Dendritic cell treated with granulocyte-macrophage colony-stimulating factor and Interleukin-4, amounts not matched to agents 40 ng/mL and 50 ng/mL, for 4 days (primary cell): ENCODE data around the gene SYNJ2.
A peak's percentile ranks its signal among the peaks of the same experiment; 100 is the strongest.

Experiments used
- H3K27ac Mint-ChIP-seq: one replicate; pipeline ENCODE4 v1.8.0; 2022; ENCODE audit warnings: mild to moderate bottlenecking, mixed read lengths
- H3K27me3 Mint-ChIP-seq: one replicate; pipeline ENCODE4 v1.8.0; 2022; ENCODE audit warnings: mild to moderate bottlenecking, mixed read lengths
- H3K36me3 Mint-ChIP-seq: one replicate; pipeline ENCODE4 v1.8.0; 2022; ENCODE audit warnings: low read depth, mixed read lengths
- H3K4me1 Mint-ChIP-seq: one replicate; pipeline ENCODE4 v1.8.0; 2022; ENCODE audit warnings: low read depth, mixed read lengths
- H3K4me3 Mint-ChIP-seq: one replicate; pipeline ENCODE4 v1.8.0; 2022; ENCODE audit warnings: mild to moderate bottlenecking, moderate library complexity, mixed read lengths
- H3K9me3 Mint-ChIP-seq: one replicate; pipeline ENCODE4 v1.8.0; 2022; ENCODE audit warnings: mixed read lengths
- intact Hi-C: fragments of 100-400 bp; cut with micrococcal nuclease; formaldehyde crosslinking; loops from one replicate; pipeline ENCODE4 v1.15.0; 2022

The SYNJ2 gene

DNA sequence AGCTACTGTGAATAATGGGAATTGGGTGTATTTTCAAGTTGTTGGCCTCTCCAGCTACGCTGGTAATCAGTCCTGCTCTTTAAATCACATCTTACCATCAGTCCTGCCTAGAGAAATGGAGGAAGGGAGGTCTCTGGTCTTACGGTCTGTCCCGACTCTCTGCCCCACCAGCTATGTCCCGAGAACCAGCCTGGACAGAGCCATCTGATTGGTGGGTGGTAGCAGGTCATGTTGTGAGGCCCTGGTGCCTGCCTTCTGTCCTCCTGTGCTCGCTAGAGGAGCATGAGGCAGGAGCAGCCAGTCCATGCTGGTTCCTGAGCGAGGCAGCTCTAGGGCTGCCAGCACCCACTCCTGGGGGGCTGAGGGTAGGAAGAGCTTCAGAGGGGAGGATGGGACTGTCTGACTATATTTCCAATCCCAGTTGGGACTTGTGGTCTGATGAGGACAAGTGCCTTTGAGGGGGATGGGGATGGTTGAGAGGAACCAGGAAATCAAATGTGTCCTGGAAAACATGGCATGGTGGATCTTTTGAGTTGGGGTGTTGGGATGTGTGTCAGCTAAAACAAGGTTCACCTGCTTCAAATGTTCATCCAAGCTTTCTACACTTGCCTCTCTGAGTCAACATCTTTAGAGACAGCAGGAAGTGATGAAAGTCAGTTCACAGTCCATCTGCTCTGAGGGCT lies 33.0 kb downstream of the SYNJ2 start:
- no peak overlapping the region for H3K27ac Mint-ChIP-seq
- intact Hi-C loops, result no loop called here
- H3K36me3 Mint-ChIP-seq, result peaks cover 19% of the 10 kb centered on the region
- no peak overlapping the region for H3K4me3 Mint-ChIP-seq
- peaks cover 10% of the 10 kb centered on the region for H3K27me3 Mint-ChIP-seq
- peaks cover 46% of the 10 kb centered on the region for H3K4me1 Mint-ChIP-seq
- no peaks in the 10 kb centered on the region for H3K9me3 Mint-ChIP-seq

- peaks cover 10% of the 10 kb centered on the region for H3K27me3 Mint-ChIP-seq
- H3K4me1 Mint-ChIP-seq, result peaks cover 41% of the 10 kb centered on the region
- H3K36me3 Mint-ChIP-seq, result peaks cover 24% of the 10 kb centered on the region
- H3K27ac Mint-ChIP-seq, result no peak overlapping the region
- intact Hi-C loops, result no loop called here
- no peak overlapping the region for H3K4me3 Mint-ChIP-seq
- H3K9me3 Mint-ChIP-seq, result no peaks in the 10 kb centered on the region
Measured at GRCh38 chr6:158015188-158015506, 33.5 kb downstream of the SYNJ2 start.

DNA sequence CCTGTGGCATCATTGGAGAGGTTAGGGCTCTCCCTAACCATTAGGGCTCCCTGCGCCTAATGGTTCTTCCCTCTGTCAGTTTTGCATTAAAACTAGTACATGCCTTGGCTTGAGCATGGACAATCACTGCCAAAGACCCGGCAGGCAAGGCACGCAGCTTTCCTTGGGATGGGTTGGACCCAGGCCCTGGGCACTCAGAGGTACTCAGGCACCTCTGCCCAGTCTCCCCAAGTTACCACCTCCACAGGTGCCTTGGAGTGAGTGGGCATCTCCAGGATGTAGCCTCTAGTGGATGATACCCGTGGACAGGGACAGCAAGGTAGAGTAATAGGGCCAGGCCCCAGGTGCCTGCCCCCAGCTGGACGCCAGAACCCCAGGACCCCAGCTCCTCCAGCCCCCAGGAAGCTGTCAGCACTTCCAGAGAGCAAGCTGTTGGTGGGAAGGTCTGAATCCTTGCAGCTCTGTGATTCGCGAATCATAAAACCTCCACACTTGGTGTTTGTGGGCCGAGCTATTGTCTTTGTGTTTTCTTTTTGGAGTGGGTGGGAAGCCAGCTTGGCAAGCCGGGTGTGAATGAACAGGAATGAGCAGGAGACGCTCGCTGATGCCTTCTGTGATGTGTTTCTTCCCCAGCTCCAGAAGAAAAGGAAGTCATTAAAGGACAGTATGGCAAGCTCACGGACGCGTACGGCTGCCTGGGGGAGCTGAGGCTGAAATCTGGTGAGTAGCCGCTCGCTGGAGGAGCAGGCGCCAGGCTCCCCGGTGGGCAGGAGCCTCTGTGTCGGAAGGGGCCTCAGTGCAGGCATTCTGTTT lies 35.1 kb downstream of the SYNJ2 start:
- no peak overlapping the region for H3K4me3 Mint-ChIP-seq
- H3K36me3 Mint-ChIP-seq, result peaks cover 30% of the 10 kb centered on the region
- H3K27ac Mint-ChIP-seq, result no peak overlapping the region
- H3K4me1 Mint-ChIP-seq, result peaks cover 33% of the 10 kb centered on the region
- H3K27me3 Mint-ChIP-seq, result peaks cover 6% of the 10 kb centered on the region
- intact Hi-C loops, result no loop called here
- no peaks in the 10 kb centered on the region for H3K9me3 Mint-ChIP-seq

DNA sequence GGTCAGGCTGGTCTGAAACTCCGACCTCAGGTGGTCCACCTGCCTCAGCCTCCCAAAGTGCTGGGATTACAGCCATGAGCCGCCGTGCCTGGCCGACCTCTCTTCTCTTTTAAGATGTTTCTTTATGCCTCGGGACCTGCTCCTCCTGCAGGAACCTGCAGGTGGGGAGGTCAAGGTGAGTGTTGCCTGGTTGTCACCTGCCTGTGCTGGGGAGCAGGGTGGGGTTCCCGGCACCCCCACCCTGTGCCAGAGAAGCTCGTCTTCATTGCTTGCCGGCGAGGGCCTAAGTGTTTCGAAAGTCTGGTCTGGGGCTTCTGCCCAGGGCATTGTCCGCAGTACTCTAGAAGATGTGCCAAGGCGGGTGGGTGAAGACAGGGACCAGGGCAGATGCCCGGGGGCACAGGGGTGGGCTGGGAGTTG lies 36.0 kb downstream of the SYNJ2 start:
- peaks cover 6% of the 10 kb centered on the region for H3K27me3 Mint-ChIP-seq
- peaks cover 30% of the 10 kb centered on the region for H3K36me3 Mint-ChIP-seq
- no peak overlapping the region for H3K27ac Mint-ChIP-seq
- H3K4me1 Mint-ChIP-seq, result peaks cover 26% of the 10 kb centered on the region
- H3K4me3 Mint-ChIP-seq, result no peak overlapping the region
- no peaks in the 10 kb centered on the region for H3K9me3 Mint-ChIP-seq
- intact Hi-C loops, result no loop called here

GRCh38 chr6:158018041-158018771 lies 36.5 kb downstream of the SYNJ2 start:
- intact Hi-C loops, result no loop called here
- Mint-ChIP-seq H3K27me3 (peaks cover 6% of the 10 kb centered on the region), H3K27ac (no peak overlapping the region), H3K9me3 (no peaks in the 10 kb centered on the region), H3K4me3 (no peak overlapping the region), H3K36me3 (peaks cover 30% of the 10 kb centered on the region), H3K4me1 (peaks cover 29% of the 10 kb centered on the region)

DNA sequence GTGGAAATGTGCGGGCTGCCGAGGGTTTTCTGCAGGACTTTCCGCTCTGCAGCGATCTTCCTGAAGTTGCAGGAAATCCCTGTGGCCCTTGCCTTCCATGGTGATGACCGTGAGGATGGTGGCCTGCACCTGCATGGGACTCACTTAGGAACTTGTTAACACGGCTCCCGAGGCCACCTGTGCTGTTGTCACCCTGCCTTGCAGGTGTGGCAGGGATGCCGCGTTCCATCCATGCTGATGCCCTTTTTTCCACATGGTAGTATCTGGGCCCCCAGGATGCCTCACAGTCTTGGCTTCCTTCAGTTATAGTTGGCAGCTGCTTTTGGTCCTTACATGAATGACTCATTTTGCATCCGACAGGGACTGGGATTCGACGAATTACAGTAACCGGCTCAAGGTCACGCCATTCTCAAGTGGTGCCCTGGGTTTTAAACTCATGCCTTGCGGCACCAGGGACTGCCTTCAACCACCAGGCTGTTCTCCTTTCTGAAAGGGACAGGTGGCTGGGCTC lies 37.2 kb downstream of the SYNJ2 start:
- Mint-ChIP-seq H3K27ac (no peak overlapping the region), H3K9me3 (no peaks in the 10 kb centered on the region), H3K36me3 (peaks cover 30% of the 10 kb centered on the region)

GRCh38 chr6:158019416-158019815 lies 37.8 kb downstream of the SYNJ2 start:
- peaks cover 30% of the 10 kb centered on the region for H3K36me3 Mint-ChIP-seq
- intact Hi-C loops, result no loop called here
- H3K4me1 Mint-ChIP-seq, result peaks cover 33% of the 10 kb centered on the region
- H3K9me3 Mint-ChIP-seq, result no peaks in the 10 kb centered on the region
- H3K4me3 Mint-ChIP-seq, result no peak overlapping the region
- H3K27ac Mint-ChIP-seq, result no peak overlapping the region
- peaks cover 6% of the 10 kb centered on the region for H3K27me3 Mint-ChIP-seq

More for the DNA sequence above, 37.2 kb downstream of the SYNJ2 start:
- intact Hi-C loops, result no loop called here
- peaks cover 34% of the 10 kb centered on the region for H3K4me1 Mint-ChIP-seq
- no peak overlapping the region for H3K4me3 Mint-ChIP-seq
- peaks cover 6% of the 10 kb centered on the region for H3K27me3 Mint-ChIP-seq

- peaks cover 30% of the 10 kb centered on the region for H3K36me3 Mint-ChIP-seq
- H3K27me3 Mint-ChIP-seq, result peaks cover 1% of the 10 kb centered on the region
- no peaks in the 10 kb centered on the region for H3K9me3 Mint-ChIP-seq
- H3K4me3 Mint-ChIP-seq, result no peak overlapping the region
- peaks cover 24% of the 10 kb centered on the region for H3K4me1 Mint-ChIP-seq
- H3K27ac Mint-ChIP-seq, result no peak overlapping the region
- intact Hi-C loops, result no loop called here
Measured at GRCh38 chr6:158020272-158020711, 38.6 kb downstream of the SYNJ2 start.

DNA sequence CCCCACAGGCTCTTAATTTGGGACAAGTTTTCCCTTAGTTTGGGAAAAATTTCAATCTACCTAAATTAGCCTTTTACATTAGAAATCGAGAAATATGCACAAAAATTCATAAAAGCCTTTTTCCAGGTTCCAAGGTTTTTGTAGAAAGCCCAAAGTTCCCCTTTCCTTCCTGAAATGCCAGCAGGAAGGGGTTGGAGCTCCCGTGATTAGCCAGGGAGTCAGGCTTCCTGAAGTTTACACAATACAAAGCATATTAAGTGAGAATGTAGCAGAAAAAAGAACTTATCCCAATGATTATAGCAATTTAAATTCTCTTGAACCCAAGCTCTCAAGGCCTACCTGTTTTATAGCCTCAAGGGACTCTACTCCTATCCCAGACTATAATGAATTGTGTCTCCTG lies 39.1 kb downstream of the SYNJ2 start:
- Mint-ChIP-seq H3K36me3 (peaks cover 30% of the 10 kb centered on the region), H3K27me3 (peaks cover 1% of the 10 kb centered on the region), H3K27ac (no peak overlapping the region), H3K4me1 (peaks cover 25% of the 10 kb centered on the region), H3K9me3 (no peaks in the 10 kb centered on the region), H3K4me3 (no peak overlapping the region)
- intact Hi-C loops, result no loop called here

GRCh38 chr6:158021376-158021775 lies 39.7 kb downstream of the SYNJ2 start:
- no peaks in the 10 kb centered on the region for H3K9me3 Mint-ChIP-seq

DNA sequence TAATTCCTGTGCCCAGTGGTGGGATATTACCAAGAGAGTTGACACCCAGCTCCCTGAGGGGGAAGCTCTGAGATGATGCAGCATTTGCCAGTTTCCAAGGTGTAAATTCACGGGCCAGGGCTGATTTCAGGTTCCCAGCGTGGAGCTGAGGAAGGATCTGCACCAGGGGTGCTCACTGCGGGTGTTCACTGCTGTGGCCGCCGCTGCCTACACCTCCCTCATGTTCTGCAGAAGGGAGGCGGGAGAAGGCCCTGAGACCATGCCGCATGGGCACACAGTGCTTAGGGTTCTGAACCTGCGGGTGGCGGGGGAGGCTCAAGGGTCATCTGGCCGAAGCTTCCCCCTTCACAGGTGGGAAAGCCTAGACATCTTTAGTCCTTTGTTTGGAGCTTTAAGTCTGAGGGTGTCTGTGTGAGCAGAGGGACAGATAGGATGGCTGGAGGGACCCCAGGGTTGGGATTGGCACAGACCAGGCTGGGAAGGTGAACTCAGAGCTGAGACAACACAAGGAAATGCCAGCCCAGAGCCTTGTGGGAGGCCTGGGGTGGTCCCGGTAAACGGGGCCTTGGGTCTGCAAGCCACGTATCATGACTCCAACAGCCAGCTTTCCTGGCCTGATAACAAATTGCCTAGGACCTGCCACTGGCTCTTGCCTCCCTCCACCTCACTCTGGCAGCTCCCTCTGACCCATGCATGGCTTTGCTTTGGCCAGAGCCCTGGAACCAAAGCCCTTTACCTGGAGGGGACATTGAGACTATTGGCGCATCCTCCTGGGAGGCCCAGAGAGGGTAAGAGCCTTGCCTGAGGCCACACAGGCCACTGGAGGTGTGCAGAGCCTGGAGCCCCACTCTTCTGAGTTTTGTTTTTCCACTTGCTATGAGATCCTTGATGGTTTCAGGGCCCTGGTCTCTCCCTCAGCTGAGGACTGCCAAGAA lies 40.4 kb downstream of the SYNJ2 start:
- Mint-ChIP-seq H3K27me3 (peaks cover 1% of the 10 kb centered on the region), H3K4me1 (peaks cover 38% of the 10 kb centered on the region), H3K27ac (peak overlapping the region; percentile 44), H3K36me3 (peaks cover 30% of the 10 kb centered on the region), H3K4me3 (no peak overlapping the region), H3K9me3 (no peaks in the 10 kb centered on the region)
- intact Hi-C loops, result no loop called here

More at GRCh38 chr6:158021376-158021775, 39.7 kb downstream of the SYNJ2 start:
- no peak overlapping the region for H3K4me3 Mint-ChIP-seq
- peaks cover 1% of the 10 kb centered on the region for H3K27me3 Mint-ChIP-seq
- H3K27ac Mint-ChIP-seq, result peak overlapping the region; percentile 44
- intact Hi-C loops, result no loop called here
- peaks cover 31% of the 10 kb centered on the region for H3K4me1 Mint-ChIP-seq
- peaks cover 30% of the 10 kb centered on the region for H3K36me3 Mint-ChIP-seq

DNA sequence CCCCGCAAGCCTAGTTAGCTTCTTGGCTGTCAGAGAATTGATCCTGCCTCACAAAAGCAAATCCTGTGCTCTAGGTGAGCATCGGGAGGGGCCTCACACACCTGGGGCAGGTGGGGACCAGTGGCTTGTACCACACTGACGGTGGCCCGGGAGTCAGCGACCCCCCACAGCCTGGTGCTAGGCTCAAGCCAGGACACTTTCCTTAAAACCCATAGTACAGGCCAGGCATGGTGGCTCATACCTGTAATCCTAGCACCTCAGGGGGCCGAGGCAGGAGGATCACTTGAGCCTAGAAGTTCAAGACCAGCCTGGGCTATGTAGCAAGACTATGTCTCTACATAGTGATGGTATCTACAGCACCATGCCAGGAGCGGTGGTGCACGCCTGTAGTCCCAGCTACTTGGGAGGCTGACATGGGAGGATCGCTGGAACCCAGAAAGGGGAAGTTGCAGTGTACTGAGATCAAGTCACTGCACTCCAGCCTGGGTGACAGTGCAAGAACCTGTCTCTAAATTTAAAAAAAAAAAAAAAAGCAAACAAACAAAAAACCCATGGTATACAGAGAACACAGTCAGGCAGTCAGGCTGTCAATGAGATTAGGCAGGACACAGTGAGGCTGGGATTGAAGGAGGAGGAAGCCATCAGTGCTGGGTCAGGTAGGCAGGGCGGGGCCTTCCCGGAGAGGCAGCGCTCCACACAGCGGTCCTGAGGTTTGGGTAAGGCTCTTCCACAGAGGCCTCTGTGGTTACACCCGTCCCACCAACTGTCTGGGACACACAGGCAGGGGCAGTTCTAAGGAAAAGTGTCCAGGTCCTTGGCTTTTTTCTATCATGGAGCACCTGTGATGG lies 41.3 kb downstream of the SYNJ2 start:
- intact Hi-C loops, result no loop called here
- Mint-ChIP-seq H3K27me3 (peaks cover 7% of the 10 kb centered on the region), H3K36me3 (peaks cover 24% of the 10 kb centered on the region), H3K4me1 (peaks cover 42% of the 10 kb centered on the region), H3K4me3 (no peak overlapping the region), H3K9me3 (no peaks in the 10 kb centered on the region), H3K27ac (peak overlapping the region; percentile 26)
